ENCODE data around the gene PZP. TPM values are rescaled to one million over a fixed set of nuclear protein-coding genes. Genes with fewer than 3 reads are reported as not detected.

Gene PZP
- total RNA-seq, 1 experiment from 2014 or later = not detected

GRCh38 chr12:9127484-9127883 is 80.7 kb downstream of the PZP start:
- no peak for DNase-seq (ENCODE audit: low read depth)

GRCh38 chr12:9124383-9125031 is 83.7 kb downstream of the PZP start:
- DNase-seq (ENCODE audit: low read depth) = no peak

- DNase-seq (ENCODE audit: low read depth) = no peak
Observed at GRCh38 chr12:9123781-9124382, 84.3 kb downstream of the PZP start.

DNA sequence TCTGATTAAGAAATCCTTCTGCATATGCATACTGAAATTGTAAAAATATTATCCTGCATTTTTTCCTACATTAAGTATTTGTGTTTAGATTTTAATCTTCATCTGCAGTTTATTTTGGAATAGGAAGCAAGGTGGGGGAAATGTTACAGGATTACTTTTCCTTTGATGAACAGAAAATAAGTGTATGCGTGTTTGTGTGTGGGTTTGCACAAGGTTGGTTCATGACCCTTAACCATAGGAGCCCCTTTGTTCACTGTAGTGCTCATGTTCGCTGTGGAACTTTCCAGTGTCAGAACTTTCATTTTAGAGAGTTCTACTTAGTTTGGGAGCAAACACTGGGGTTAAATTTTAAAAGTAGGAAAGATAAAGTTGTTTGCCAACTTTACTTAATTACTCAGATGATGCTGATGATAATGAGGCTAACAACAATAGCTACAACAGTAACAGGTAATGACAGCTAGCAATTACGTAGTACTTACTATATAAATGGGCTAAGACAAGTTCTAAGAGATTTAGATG is 86.0 kb downstream of the PZP start:
- no peak for DNase-seq (ENCODE audit: low read depth)

DNA sequence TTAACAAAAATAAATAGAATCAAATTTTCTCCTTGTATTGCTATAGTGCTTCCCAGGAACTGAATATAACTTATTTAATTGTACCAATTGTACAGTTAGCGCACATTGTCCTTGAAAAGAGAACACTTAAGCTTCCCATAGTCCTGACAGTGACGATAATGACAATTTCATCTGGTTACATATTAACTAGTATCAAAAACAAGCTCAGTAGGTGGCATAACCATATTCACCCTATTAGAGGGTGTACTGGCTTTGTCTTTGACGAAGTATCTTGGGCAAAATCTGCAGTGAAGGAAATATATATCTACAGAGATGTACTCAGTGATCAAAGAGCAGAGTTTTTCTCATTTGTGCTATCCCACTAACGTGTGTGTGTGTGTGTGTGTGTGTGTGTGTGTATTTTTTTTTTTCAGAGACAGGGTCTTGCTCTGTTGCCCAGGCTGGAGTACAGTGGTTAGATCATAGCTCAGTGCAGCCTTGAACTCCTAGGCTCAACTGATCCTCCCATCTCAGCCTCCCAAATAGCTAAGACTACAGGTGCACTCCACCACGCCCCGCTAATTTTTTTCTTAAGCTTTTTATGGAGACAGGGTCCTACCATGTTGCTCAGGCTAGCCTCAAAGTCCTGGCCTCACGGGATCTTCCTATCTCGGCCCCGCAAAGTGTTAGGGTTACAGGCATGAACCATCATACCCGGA is 87.6 kb downstream of the PZP start:
- DNase-seq (ENCODE audit: low read depth) = no peak

DNA sequence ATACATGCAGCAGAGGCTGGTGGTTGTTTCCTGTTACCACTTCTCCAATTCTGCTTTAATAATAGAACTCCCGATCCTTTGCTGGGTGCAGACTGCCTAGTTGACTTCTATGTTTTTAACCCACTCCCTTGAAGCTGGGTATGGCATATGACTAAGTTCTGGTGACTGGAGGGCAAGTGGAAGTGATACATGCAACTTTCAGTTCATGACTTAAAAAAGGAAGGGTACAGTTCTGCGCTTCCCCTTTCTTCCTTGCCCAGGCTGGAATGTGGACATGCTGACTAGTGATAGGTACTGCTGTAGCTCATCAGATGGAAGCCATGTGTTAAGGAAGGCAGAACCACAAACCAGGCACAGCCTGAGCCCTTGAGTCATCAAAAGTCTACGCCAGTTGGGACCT is 90.0 kb downstream of the PZP start:
- DNase-seq (ENCODE audit: low read depth) = peak; percentile 10

- no peak for DNase-seq (ENCODE audit: low read depth)
Observed at GRCh38 chr12:9115731-9116559, 92.2 kb downstream of the PZP start, which contains the start of gene A2M. Gene A2M, minus strand, starts transcription at chr12:9115919. Its CDS starts 70 bp downstream, at chr12:9115849.

DNA sequence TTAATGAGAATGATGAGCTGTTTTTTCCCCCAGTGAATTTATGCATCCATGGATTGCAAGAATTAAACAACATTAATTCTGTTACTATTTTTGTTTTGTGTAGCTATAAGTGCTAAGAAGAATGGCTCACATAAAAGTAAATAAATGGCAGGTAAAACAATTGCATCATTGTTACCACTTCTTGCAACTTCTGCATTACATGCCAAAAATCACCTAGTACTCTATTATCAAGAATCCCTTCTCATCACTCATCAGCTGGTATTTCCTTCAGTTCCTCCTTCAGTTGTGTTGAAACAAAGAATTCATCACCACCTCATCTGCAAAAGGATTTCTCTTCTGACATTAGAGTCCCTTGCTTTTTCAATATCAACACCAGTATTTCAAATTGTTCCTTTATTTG is 93.2 kb downstream of the PZP start:
- no peak for DNase-seq (ENCODE audit: low read depth)

- no peak for DNase-seq (ENCODE audit: low read depth)
Observed at GRCh38 chr12:9113987-9114309, 94.2 kb downstream of the PZP start.

GRCh38 chr12:9113296-9113986 is 94.8 kb downstream of the PZP start:
- DNase-seq (ENCODE audit: low read depth) = no peak

DNA sequence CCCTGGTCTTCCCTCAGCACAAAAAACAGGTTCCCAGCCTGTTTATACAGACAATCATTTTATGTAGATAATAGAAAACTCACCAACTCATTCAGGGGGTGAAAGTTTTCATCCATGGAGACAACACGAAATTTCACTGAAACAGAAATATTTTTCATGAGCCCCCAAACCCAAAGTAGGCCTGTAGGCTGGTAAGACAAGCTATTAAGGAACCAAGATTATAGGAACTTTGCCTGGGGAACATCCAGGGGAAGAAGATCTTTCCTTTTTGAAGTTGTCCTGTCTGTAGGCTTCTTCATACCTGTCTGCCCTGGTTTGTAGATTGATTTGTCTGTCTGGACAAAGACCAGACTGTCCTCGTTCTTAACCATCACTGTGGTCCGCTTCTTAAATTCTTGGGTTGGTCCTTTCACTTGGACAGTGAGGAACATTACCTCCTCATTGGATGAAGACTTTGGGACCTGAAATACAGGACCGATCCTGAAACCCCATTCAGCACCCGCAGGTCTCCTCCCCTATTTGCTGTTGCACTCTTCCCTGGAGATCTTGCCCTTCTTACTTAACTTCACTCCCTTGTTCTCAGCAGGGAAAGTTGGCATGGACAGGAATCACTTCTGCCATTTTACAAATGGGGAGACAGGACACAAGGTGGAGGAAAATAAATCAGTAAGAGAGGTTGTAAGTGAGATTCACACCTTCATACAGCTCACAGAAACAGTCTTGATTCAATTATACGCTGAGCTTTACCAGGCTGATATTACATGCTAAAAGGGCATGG is 95.9 kb downstream of the PZP start:
- no peak for DNase-seq (ENCODE audit: low read depth)

- DNase-seq (ENCODE audit: low read depth) = no peak
Observed at GRCh38 chr12:9111525-9111924, 96.7 kb downstream of the PZP start.

DNA sequence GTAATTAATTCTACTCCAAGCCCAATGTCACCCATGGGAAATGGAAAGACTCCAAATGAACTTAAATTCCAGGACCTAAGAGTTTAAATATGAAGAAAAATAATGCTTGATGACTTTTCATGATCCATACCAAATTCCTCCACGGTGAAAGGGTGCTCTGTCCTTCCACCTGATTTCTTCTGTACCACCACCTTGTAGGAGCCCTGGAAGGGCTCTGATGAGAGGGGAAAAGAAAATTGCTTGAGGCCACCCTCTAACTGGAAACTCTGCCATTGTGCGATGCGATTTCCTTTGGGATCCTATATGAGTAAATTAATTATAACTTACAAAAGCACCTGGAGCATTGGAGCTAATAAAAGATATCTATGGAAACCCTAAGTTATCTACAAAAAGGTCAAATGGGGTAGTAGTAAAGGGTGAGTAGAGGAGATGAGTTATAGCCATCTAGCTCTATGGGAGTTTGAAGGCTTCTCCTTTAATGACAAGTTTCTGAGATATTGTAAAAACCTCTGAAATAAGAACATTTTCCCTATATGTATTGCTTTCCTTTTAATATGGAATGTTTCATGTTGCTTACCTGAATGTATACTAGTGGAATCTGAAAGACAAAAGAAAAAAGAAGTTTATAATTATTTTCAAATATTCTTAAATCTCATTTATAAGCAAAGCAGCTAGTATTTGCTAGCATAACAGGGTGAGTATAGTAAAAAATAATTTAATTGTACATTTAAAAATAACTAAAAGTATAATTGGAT is 98.3 kb downstream of the PZP start:
- no peak for DNase-seq (ENCODE audit: low read depth)

DNA sequence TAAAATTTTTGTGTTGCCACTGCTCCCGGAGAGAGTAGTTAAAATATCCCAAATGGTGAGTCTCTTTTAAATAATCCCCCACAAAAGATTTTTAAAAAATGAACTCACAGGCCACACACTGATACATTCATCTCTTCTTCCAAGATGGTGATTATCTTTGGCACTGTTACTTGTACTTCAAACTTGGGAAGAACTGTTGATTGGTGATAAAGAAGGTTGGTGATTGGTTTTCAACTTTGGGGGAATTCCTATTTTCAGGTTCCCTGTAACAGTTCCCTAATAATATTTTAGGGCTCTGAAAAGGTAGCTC is 99.0 kb downstream of the PZP start:
- DNase-seq (ENCODE audit: low read depth) = no peak

DNA sequence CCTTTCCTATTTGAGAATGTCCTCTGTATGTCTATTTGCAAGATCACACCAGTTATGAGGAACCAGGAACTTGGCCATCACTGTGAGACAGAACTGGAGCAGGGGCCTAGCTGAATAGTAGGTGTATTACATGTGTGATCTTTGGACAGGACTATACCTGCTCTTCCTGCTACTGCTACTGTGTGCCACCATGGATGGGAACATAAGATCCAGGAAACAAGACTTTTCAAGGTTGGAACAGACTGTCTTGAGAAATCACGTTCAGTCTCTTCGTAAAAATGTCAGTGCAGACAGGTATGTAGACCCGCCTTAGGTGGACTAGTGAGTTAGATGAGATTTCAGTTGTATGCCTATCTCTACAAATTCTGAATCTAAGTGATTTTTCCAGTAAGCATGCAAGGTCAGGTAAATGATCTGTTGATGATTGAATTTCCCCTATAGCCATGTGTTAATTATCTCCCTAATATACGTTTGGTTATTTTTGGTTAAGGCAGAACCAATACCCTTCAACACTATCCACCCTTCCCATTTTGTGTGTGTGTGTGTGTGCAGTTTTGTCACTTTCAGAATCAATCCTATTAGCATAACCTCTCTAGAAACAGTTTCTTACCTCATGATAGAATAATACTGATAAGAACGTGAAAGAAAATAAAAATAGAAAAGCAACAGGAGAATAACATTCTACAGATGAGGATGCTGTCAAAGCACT is 99.5 kb downstream of the PZP start:
- no peak for DNase-seq (ENCODE audit: low read depth)

GRCh38 chr12:9107542-9107873 is 100.7 kb downstream of the PZP start:
- DNase-seq (ENCODE audit: low read depth) = no peak

DNA sequence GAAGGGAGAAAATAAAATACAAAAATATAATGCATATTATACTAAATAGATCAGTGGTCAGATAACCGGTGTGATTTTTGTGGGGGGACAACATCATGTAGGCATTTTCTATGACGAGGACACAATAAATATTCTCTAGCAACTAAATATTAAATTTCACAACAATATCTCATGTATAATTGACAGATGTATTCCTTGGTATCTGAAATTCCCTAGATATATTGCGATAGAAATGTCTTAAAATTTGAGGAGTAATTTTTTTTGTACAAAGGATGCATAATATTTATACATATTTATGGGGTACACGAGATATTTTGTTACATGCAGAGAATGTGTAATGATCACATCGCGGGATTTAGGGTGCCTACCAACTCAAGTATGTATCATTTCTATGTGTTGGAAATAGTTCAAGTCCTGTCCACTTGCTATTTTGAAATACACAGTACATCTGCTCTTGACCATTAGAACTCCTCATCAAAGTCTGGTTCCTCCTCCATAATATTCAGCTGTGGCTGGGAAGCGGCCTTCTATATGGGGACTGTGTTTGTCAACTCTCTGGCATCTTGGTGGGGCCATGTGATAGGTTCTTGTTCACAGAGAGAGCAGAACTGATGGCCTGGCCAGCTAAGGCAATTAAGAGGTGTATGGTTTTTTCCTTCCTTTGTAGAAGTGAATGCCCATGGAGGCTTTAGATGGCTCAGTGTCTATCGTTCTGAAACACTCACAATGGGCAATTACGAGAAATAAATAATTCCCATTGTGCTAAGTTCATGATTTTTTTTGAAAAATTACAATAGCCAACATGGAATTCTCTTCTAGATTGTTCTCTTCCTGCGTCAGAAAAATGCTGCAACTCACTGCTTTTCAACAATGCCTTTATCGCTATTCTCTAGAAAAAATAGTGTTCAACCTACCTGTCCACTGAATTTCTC is 101.3 kb downstream of the PZP start:
- DNase-seq (ENCODE audit: low read depth) = no peak

DNA sequence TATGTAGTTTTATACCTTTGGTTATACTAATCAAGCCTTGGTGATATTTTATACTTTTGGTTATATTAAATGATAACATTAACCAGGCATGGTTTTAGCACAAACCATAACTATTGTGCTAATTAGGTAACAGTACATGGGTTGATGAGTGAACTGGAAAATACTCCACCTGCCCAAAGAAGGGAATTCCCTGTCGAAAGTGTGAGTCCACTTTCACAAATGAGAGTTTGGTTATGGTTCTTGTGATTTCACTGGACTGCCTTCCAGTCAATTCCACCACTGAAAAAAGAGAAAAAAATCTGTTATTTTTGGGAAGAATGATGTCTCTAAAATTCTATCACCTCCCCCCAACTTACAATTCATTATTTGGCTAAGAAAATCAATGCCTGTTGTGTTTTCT is 102.1 kb downstream of the PZP start:
- DNase-seq (ENCODE audit: low read depth) = no peak

All from HT1080 (cell line).